ENCODE data around the gene CNTLN.
"Not testable (repeated sequence)": the region's sequence is repeated elsewhere in the genome, so short reads cannot be mapped to it uniquely, and the experiment has no call there.

The CNTLN gene

DNA sequence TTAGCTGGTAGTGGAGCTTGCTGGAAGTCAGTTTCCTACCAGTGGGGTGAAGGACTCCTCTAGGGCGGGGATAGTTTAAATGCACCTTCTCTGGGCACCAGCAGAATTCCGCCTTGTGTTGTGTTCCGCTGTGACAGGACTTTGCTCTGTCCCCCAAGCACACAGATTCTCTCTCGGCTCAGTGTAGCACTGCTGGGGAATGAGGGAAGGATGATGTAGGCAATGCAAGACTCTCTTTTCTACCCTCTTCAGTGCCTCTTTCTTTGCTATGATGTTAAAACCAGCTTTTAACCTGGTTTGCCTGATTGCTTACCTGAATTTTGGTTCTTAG lies 288.8 kb downstream of the CNTLN start:
- TF ChIP-seq JUND (IDR thresholded peaks at IDR 0.05; ENCODE audit: low read depth): no peak
- in situ Hi-C loops (cut with HindIII; ENCODE audit: low pct_unique_long_range_greater_than_20kb, low sequenced_read_pairs): no loop called here
- DNase-seq (ENCODE audit: low read depth in 1 of 2, low spot score in 1 of 2): no peak

DNA sequence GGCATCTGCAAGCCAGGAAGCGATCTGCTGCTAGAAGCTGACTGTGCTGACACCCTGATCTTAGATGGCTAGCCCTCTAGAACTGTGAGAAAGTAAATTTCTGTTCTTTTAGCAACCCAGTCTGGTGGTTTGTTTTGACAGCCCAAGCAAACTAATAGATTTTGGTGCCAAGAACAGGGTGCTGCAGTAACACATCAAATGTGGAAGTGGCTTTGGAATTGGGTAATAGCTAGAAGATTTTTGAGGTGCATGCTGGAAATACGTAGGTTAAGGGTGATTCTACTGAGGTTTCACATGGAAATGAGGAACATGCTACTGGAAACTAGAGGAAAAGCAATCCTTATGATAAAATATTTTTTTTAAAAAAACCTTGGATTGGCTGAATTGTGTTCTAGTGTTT lies 290.5 kb downstream of the CNTLN start:
- TF ChIP-seq JUND (IDR thresholded peaks at IDR 0.05; ENCODE audit: low read depth): no peak
- in situ Hi-C loops (cut with HindIII; ENCODE audit: low pct_unique_long_range_greater_than_20kb, low sequenced_read_pairs): no loop called here
- DNase-seq (ENCODE audit: low read depth in 1 of 2, low spot score in 1 of 2): no peak

DNA sequence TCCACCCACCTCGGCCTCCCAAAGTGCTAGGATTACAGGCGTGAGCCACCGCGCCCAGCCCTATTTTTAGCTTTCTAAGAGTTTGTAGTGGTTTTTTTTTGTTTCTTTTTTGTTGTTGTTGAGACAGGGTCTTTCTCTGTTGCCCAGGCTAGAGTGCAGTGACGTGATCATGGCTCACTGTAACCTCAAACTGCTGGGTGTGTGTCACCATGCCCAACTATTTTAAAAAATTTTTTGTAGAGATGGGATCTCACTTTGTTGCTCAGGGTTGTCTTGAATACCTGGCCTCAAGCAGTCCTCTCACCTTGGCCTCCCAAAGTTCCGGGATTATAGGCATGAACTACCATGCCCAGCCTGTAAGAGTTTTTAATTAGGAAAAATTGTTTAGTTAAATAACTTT lies 298.7 kb downstream of the CNTLN start:
- TF ChIP-seq JUND (IDR thresholded peaks at IDR 0.05; ENCODE audit: low read depth): no peak
- in situ Hi-C loops (cut with HindIII; ENCODE audit: low pct_unique_long_range_greater_than_20kb, low sequenced_read_pairs): no loop called here
- DNase-seq (ENCODE audit: low read depth in 1 of 2, low spot score in 1 of 2): no peak

DNA sequence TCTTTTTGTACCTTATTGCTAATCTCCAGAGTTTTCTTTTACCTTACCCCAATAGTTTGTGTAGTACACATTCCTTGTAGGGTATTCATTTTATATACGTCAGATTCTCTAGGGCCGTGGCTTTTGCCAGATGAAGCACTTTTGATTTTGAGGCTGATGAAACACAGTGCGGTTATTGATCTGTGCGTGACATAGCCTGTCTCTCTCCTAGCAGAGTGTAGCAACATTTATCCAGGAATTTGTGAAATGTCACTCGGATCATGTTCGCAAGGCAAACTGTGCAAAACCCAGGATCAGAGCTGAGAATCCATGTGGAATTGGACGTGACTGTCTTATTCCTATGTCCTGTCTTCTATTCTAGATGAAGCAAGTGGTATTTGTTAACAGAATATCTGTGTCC lies 302.0 kb downstream of the CNTLN start:
- TF ChIP-seq JUND (IDR thresholded peaks at IDR 0.05; ENCODE audit: low read depth): no peak
- DNase-seq (ENCODE audit: low read depth in 1 of 2, low spot score in 1 of 2): no peak
- in situ Hi-C loops (cut with HindIII; ENCODE audit: low pct_unique_long_range_greater_than_20kb, low sequenced_read_pairs): no loop called here

DNA sequence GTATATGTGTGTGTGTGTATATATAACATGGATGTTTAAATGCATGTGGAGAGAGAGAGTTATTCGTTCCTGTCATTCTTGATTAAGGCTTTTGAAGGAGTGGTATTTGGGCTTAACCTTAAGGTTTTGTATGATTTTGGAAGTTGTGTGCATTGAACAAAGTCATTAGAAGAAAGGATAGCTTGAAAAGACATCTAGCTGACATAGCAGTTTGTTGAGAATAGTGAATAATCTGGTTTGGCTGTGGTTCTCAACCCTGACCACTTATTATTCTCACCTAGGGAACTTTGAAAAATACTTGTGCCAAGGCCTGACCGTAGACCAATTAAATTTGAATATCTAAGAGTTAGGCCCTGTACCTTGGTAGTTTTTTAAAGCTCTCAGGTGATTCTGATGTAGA lies 303.0 kb downstream of the CNTLN start:
- in situ Hi-C loops (cut with HindIII; ENCODE audit: low pct_unique_long_range_greater_than_20kb, low sequenced_read_pairs): no loop called here
- TF ChIP-seq JUND (IDR thresholded peaks at IDR 0.05; ENCODE audit: low read depth): no peak

DNA sequence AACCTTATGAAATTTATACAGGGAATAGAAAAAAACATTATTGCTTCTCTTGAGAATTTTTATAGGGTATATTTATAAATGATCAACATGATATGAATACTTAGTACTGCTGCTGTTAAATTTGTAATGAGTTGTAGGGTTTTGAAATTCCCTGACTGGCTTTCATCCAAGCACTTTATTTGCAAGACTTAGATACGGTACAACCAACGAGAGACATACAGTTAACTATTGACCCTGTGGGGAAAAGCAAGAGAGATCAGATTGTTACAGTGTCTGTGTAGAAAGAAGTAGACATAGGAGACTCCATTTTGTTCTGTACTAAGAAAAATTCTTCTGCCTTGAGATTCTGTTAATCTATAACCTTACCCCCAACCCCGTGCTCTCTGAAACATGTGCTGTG lies 310.3 kb downstream of the CNTLN start:
- in situ Hi-C loops (cut with HindIII; ENCODE audit: low pct_unique_long_range_greater_than_20kb, low sequenced_read_pairs); DNase-seq (ENCODE audit: low read depth in 1 of 2, low spot score in 1 of 2): not testable (repeated sequence)

More for the DNA sequence above, 303.0 kb downstream of the CNTLN start:
- no peak for DNase-seq (ENCODE audit: low read depth in 1 of 2, low spot score in 1 of 2)

DNA sequence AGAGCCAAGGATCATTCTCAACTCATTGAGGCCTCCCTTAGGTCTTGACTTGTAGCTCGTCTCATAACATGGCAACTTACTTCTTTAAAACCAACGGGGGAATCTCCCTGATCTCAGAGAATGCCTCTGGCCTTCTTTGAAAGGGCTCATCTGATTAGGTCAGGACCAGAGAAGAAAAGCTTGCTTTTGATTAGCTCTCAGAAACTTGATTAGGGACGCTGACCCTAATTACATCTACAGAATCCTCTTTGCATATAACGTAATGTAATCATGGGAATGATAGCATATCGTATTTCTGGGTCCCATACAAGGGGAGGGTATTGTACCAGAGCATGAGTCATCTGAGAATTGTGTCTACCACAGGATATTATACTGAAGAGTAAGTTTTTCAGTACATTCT lies 318.9 kb downstream of the CNTLN start:
- DNase-seq (ENCODE audit: low read depth in 1 of 2, low spot score in 1 of 2): no peak
- in situ Hi-C loops (cut with HindIII; ENCODE audit: low pct_unique_long_range_greater_than_20kb, low sequenced_read_pairs): no loop called here
- no peak for TF ChIP-seq JUND (IDR thresholded peaks at IDR 0.05; ENCODE audit: low read depth)

DNA sequence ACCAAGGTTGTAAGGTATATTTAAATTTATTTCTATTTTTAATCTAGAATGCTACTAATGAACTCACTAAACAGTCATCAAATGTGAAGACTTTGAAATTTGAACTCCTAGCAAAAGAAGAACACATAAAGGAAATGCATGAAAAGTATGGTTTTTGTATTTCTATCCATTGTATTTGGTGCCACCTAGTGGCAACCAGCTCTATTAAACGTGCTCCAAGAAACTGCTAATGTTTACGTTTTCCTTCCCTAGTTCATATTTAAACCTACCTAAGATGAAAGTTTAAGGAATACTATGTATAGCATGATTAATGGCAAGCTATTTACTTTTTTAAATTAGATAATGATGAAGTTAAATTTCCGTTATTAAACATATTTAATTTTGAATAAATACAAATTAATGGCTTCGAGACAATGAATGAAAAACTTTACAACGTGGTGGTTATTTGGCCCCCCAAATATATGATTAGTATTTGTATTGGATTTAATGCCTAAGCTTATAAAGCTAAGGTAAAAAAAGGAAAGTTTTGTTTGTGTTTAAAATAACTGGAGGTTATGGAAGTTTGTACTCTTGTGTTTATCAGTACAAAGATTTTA lies 328.1 kb downstream of the CNTLN start:
- peak; percentile 2 to 53 for DNase-seq (ENCODE audit: low read depth in 1 of 2, low spot score in 1 of 2)
- no peak for TF ChIP-seq JUND (IDR thresholded peaks at IDR 0.05; ENCODE audit: low read depth)
- in situ Hi-C loops (cut with HindIII; ENCODE audit: low pct_unique_long_range_greater_than_20kb, low sequenced_read_pairs): no loop called here

DNA sequence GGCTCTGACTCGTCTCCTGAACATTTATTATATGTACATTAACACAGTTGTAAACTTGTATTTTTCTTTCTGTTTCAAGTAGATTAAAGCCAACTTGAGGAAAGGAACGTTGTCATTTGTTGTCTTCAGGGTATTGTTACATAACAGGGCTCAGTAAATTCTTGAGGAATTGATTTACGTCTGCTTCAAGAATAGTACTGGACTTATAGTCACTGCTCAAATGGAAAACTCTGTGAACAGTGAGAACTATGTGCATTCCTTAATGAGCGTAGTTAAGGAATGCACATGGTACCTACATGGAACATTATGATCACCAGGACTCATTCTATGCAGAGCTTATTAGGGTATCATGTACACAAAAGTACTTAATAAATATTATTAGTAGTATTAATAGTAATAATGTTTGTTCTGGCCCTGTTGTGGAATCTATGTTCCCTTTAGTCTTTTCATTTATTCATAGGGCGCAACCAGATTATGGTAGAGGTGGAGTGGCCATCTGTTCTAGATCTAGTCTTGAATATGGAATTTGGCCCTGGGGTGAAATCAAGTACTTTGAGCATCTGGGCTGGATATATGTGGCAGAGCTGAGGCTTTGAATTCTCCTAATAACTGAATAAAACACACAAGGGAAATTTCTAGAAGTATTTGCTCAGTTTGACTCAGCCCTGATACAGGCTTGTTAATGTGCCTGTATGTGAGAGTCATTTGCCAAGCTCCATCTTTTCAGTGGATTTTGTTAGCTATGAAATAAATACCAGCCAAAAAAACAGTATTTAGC lies 335.4 kb downstream of the CNTLN start:
- no peak for DNase-seq (ENCODE audit: low read depth in 1 of 2, low spot score in 1 of 2)
- no peak for TF ChIP-seq JUND (IDR thresholded peaks at IDR 0.05; ENCODE audit: low read depth)
- in situ Hi-C loops (cut with HindIII; ENCODE audit: low pct_unique_long_range_greater_than_20kb, low sequenced_read_pairs): no loop called here

DNA sequence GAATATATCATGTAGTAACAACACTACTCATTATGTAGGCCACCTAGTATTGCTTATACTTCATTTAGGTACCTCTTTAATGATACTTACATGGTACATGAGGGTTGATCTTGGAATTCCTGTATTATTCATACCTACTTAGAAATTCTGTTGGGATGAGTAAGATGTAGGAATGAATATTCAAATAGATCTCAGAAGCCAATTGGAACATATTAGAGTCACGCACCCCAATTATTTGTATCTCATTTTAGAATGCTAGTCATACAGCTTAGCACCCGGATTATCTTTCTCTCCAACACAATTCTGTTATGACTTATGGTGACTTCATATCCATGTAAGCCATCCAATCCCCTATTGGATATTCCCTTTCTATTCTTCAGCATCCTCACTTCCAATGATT lies 337.3 kb downstream of the CNTLN start:
- no peak for TF ChIP-seq JUND (IDR thresholded peaks at IDR 0.05; ENCODE audit: low read depth)
- in situ Hi-C loops (cut with HindIII; ENCODE audit: low pct_unique_long_range_greater_than_20kb, low sequenced_read_pairs): no loop called here
- DNase-seq (ENCODE audit: low read depth in 1 of 2, low spot score in 1 of 2): no peak

DNA sequence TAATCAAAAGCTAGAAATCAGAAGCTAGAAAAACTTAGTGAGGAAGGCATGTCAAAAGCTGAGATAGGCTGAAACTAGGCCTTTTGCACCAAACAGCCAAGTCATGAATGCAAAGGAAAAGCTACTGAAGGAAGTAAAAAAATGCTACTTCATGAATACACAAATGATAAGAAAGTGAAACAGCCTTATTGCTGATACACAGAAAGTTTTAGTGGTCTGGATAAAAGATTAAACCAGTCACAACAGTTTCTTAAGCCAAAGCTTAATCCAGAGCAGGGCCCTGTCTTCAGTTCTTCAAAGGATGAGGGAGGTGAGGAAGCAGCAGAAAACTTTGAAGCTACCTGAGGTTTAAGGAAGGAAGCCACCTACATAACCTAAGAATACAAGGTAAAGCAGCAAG lies 341.6 kb downstream of the CNTLN start:
- in situ Hi-C loops (cut with HindIII; ENCODE audit: low pct_unique_long_range_greater_than_20kb, low sequenced_read_pairs): no loop called here
- no peak for TF ChIP-seq JUND (IDR thresholded peaks at IDR 0.05; ENCODE audit: low read depth)
- no peak for DNase-seq (ENCODE audit: low read depth in 1 of 2, low spot score in 1 of 2)

DNA sequence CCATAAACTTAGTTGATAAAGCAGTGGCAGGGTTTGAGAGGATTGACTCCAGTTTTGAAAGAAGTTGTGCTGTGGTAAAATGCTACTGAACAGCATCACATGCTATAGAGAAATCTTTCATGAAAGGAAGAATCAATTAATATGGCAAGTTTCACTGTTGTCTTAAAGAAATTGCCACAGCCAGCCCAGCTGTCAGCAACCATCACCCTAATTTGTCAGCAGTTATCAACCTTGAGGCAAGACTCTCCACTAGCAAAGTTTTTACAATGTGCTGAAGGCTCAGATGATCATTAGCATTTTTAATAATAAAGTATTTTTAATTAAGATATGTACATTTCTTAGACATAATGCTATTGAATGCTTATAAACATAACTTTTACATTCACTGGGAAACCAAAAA lies 343.0 kb downstream of the CNTLN start:
- DNase-seq (ENCODE audit: low read depth in 1 of 2, low spot score in 1 of 2): no peak
- TF ChIP-seq JUND (IDR thresholded peaks at IDR 0.05; ENCODE audit: low read depth): no peak
- in situ Hi-C loops (cut with HindIII; ENCODE audit: low pct_unique_long_range_greater_than_20kb, low sequenced_read_pairs): no loop called here

DNA sequence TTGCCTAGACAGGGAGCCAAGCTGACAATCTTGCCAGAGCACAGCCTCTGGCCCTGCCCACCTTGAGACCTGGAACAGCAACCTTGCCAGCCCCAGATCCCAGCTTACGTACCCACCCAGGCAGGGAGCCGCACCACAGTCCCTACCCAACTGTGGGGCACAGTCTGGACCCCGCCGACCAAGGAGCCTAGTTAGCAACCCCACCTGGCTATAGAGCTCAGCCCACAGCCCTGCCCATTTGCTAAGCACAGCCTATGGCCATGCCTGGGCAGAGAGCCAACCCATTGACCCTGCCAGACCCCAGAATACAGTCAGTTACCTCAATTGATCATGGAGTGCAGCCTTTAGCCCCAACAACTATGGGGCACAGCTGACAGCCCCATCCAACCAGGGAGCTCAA lies 346.1 kb downstream of the CNTLN start:
- in situ Hi-C loops (cut with HindIII; ENCODE audit: low pct_unique_long_range_greater_than_20kb, low sequenced_read_pairs): no loop called here
- TF ChIP-seq JUND (IDR thresholded peaks at IDR 0.05; ENCODE audit: low read depth): no peak
- no peak for DNase-seq (ENCODE audit: low read depth in 1 of 2, low spot score in 1 of 2)

DNA sequence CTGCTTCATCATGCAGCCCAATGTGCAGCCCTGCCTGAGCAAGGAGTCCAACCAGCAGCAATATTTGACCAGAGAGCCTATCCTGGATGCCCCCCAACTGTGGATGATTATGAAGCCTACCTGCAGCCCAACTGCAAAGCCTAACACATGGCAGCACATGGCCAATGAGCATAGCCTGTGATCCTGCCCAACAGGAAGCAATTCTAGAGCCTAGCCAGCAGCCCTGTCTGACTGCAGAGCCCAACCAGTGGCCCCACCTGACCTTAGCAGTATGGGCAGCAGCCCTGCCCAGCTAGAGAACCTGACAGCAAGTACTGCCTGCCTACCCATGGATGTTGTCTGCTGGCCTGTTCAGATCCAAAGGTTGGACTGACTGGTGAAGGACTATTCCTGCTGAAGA lies 346.7 kb downstream of the CNTLN start:
- DNase-seq (ENCODE audit: low read depth in 1 of 2, low spot score in 1 of 2): no peak
- in situ Hi-C loops (cut with HindIII; ENCODE audit: low pct_unique_long_range_greater_than_20kb, low sequenced_read_pairs): no loop called here
- no peak for TF ChIP-seq JUND (IDR thresholded peaks at IDR 0.05; ENCODE audit: low read depth)
